A549 (cell line): Measurements from ENCODE around the gene POLR3C. TPM values are rescaled to one million over a fixed set of nuclear protein-coding genes. Genes with fewer than 3 reads are reported as not detected.

ENCODE experiments used
- ATAC-seq, 2 experiments: fragments of 200-7000 bp in 1 of 2; fragments of >200 bp in 1 of 2; cut with Nextera tagmentation in 1 of 2; cut with Tn5 transposase in 1 of 2; 3 replicates each; pipeline versions ENCODE4 v1.8.0 to v1.9.1; 2018 to 2020; ENCODE audit warnings: mild to moderate bottlenecking in 1 of 2, moderate library complexity in 1 of 2
- CTCF ChIA-PET: fragments of 300-600 bp; sonication (Branson Sonifier 250); formaldehyde crosslinking; extraction: SDS; loops from one replicate; lab custom pipeline; 2021; ENCODE audit warnings: antibody characterized with exemption, inconsistent platforms; lab: Yijun Ruan, JAX
- POLR2A ChIA-PET: fragments of 350-600 bp; formaldehyde crosslinking; extraction: SDS; loops from one replicate; lab custom pipeline; 2021; ENCODE audit warnings: antibody characterized with exemption, inconsistent platforms; lab: Yijun Ruan, JAX
- DNase-seq, 2 experiments: peaks; one replicate each; pipeline versions ENCODE4 v3.0.0 to v3.0.0-alpha.2; 2011 to 2016; ENCODE audit warnings: low read depth in 1 of 2, low spot score in 1 of 2
- FAIRE-seq: peaks from 2 replicates; lab custom pipeline; 2011; peaks lifted over from hg19 to GRCh38; lab: Jason Lieb, UNC
- H3K27ac ChIP-seq, 2 experiments: fragments of >200 bp; sonication (Bioruptor Twin); formaldehyde crosslinking; 3 replicates each; pipeline ENCODE4 v1.5.1; 2016 to 2017
- H3K4me1 ChIP-seq: fragments of >200 bp; sonication (Bioruptor Twin); formaldehyde crosslinking; 3 replicates; pipeline ENCODE4 v1.6.1; 2016
- H3K4me2 ChIP-seq: fragments of >200 bp; sonication (Bioruptor Twin); formaldehyde crosslinking; 3 replicates; pipeline ENCODE4 v1.6.1; 2016
- H3K4me3 ChIP-seq: fragments of >200 bp; sonication (Bioruptor Twin); formaldehyde crosslinking; 3 replicates; pipeline ENCODE4 v1.5.1; 2016
- H3K9me3 ChIP-seq: fragments of >200 bp; sonication (Bioruptor Twin); formaldehyde crosslinking; 3 replicates; pipeline ENCODE4 v1.6.1; 2016
- BHLHE40 ChIP-seq: IDR thresholded peaks from 2 replicates; pipeline ENCODE4 v1.6.1; 2012; ENCODE audit warnings: low read depth, low read length, inconsistent platforms
- CEBPB ChIP-seq, 2 experiments: fragments of >200 bp in 1 of 2; sonication (Bioruptor Twin) in 1 of 2; formaldehyde crosslinking in 1 of 2; IDR thresholded peaks; 2 replicates each; pipeline ENCODE4 v1.6.1; 2012 to 2016
- EHF ChIP-seq: fragments of 250-450 bp; sonication (Bioruptor Pico); IDR thresholded peaks from 2 replicates; pipeline ENCODE4 v1.5.0; 2020; ENCODE audit warnings: mild to moderate bottlenecking
- ESRRA ChIP-seq: fragments of 150-350 bp; IDR thresholded peaks from 2 replicates; pipeline ENCODE4 v1.6.1; 2014; ENCODE audit warnings: mild to moderate bottlenecking, low read length, borderline replicate concordance
- FOSL2 ChIP-seq, 2 experiments: fragments of 450-650 bp in 1 of 2; fragments of >200 bp in 1 of 2; sonication (Bioruptor Twin) in 1 of 2; formaldehyde crosslinking; IDR thresholded peaks; 2 replicates each; pipeline versions ENCODE4 v1.5.0 to v1.6.1; 2016 to 2020; ENCODE audit warnings: mild to moderate bottlenecking in 1 of 2, moderate library complexity in 1 of 2
- JUN ChIP-seq, 2 experiments: fragments of >200 bp; sonication (Bioruptor Twin); formaldehyde crosslinking; IDR thresholded peaks; 2 replicates in 1 of 2; 3 replicates in 1 of 2; pipeline ENCODE4 v1.6.1; 2016 to 2017
- KDM1A ChIP-seq: fragments of 200-600 bp; sonication (generic); IDR thresholded peaks from 2 replicates; pipeline ENCODE4 v1.6.1; 2016; ENCODE audit warnings: low read depth, mild to moderate bottlenecking
- NPAS2 ChIP-seq: fragments of 250-450 bp; sonication (Bioruptor Pico); IDR thresholded peaks from 2 replicates; pipeline ENCODE4 v1.8.0; 2022; ENCODE audit warnings: mild to moderate bottlenecking, moderate library complexity, borderline replicate concordance
- NR3C1 ChIP-seq: fragments of >200 bp; sonication (Bioruptor Twin); formaldehyde crosslinking; IDR thresholded peaks from 3 replicates; pipeline ENCODE4 v1.6.1; 2017
- PHF8 ChIP-seq: fragments of 200-600 bp; sonication (generic); IDR thresholded peaks from 2 replicates; pipeline ENCODE4 v1.6.1; 2016; ENCODE audit warnings: low read depth, mild to moderate bottlenecking, antibody characterized with exemption, moderate library complexity, borderline replicate concordance
- POLR2A ChIP-seq: IDR thresholded peaks from 2 replicates; pipeline ENCODE4 v1.6.1; 2012; ENCODE audit warnings: mild to moderate bottlenecking, low read length
- RAD21 ChIP-seq, 2 experiments: fragments of >200 bp in 1 of 2; sonication (Bioruptor Twin) in 1 of 2; formaldehyde crosslinking in 1 of 2; IDR thresholded peaks in 1 of 2; conservative IDR thresholded peaks in 1 of 2; 2 replicates in 1 of 2; 3 replicates in 1 of 2; pipeline ENCODE4 v1.6.1; 2012 to 2018; ENCODE audit warnings: inconsistent platforms in 1 of 2
- RCOR1 ChIP-seq: fragments of 150-350 bp; IDR thresholded peaks from 2 replicates; pipeline ENCODE4 v1.6.1; 2014; ENCODE audit warnings: antibody characterized with exemption, low read length, low read depth
- RNF2 ChIP-seq: fragments of 200-600 bp; sonication (generic); IDR thresholded peaks from 2 replicates; pipeline ENCODE4 v1.6.1; 2016; ENCODE audit warnings: low read depth, mild to moderate bottlenecking, antibody characterized with exemption, moderate library complexity, borderline replicate concordance
- SREBF2 ChIP-seq: fragments of 450-650 bp; IDR thresholded peaks from 2 replicates; pipeline ENCODE4 v1.6.1; 2014; ENCODE audit warnings: mild to moderate bottlenecking, moderate library complexity
- TFCP2L1 ChIP-seq: fragments of 250-450 bp; sonication (Bioruptor Pico); IDR thresholded peaks from 2 replicates; pipeline ENCODE4 v1.5.0; 2021; ENCODE audit warnings: mild to moderate bottlenecking
- TP53 ChIP-seq: fragments of 250-450 bp; sonication (Bioruptor Pico); IDR thresholded peaks from 2 replicates; pipeline ENCODE4 v1.5.0; 2021; ENCODE audit warnings: mild to moderate bottlenecking, moderate library complexity
- ZFP36 ChIP-seq: fragments of 450-650 bp; IDR thresholded peaks from 2 replicates; pipeline ENCODE4 v1.6.1; 2014; ENCODE audit warnings: borderline replicate concordance; ENCODE audit not compliant: partially characterized antibody
- ZSCAN20 ChIP-seq: fragments of 250-450 bp; sonication (Bioruptor Pico); IDR thresholded peaks from 2 replicates; pipeline ENCODE4 v1.8.0; 2022; ENCODE audit warnings: mild to moderate bottlenecking, moderate library complexity
- WGBS: methylation state at CpG from one replicate; pipeline ENCODE4 v1.1.6; 2017; ENCODE audit errors: missing lambda C conversion rate; 5-methylcytosine and 5-hydroxymethylcytosine counted together
- polyA plus RNA-seq, 4 experiments: library from polyadenylated mRNA; depleted of rRNA in 3 of 4; stranded (reverse); fragments of >200 nt; fragmentation: RNase III in 1 of 4; extraction: RNeasy Plus Mini Kit Qiagen cat#74134 plus additional on column Dnase treatment in 1 of 4; gene quantifications; 2 replicates in 3 of 4; 3 replicates in 1 of 4; pipeline ENCODE4 v1.2.3, GENCODE V29; 2011 to 2017
- TF ChIP-seq, protein P1 (sequence below): fragments of >200 bp; sonication (Bioruptor Twin); formaldehyde crosslinking; IDR thresholded peaks from 3 replicates; pipeline ENCODE4 v1.6.1; 2016
- TF ChIP-seq, protein P2 (sequence below): fragments of 250-450 bp; sonication (Bioruptor Pico); IDR thresholded peaks from 2 replicates; pipeline ENCODE4 v1.5.0; 2020; ENCODE audit warnings: low read depth, mild to moderate bottlenecking, moderate library complexity
- TF ChIP-seq, protein P3 (sequence below): IDR thresholded peaks from 2 replicates; pipeline ENCODE4 v1.6.1; 2012
- TF ChIP-seq, protein P4 (sequence below): IDR thresholded peaks from 2 replicates; pipeline ENCODE4 v1.6.1; 2012
- TF ChIP-seq, protein P5 (sequence below): fragments of >200 bp; sonication (Bioruptor Twin); formaldehyde crosslinking; IDR thresholded peaks from 3 replicates; pipeline ENCODE4 v1.5.1; 2016
- TF ChIP-seq, protein P6 (sequence below): fragments of 250-450 bp; sonication (Bioruptor Pico); IDR thresholded peaks from 2 replicates; pipeline ENCODE4 v1.5.0; 2021; ENCODE audit warnings: mild to moderate bottlenecking, moderate library complexity, borderline replicate concordance
- TF ChIP-seq, protein P7 (sequence below): fragments of 150-350 bp; IDR thresholded peaks from 2 replicates; pipeline ENCODE4 v1.6.1; 2014; ENCODE audit warnings: low read depth, mild to moderate bottlenecking, low read length

POLR3C gene
- polyA plus RNA-seq, 2 of the 4 experiments (the other 2 are of a cell fraction) = 26.9 to 65.0 TPM

DNA sequence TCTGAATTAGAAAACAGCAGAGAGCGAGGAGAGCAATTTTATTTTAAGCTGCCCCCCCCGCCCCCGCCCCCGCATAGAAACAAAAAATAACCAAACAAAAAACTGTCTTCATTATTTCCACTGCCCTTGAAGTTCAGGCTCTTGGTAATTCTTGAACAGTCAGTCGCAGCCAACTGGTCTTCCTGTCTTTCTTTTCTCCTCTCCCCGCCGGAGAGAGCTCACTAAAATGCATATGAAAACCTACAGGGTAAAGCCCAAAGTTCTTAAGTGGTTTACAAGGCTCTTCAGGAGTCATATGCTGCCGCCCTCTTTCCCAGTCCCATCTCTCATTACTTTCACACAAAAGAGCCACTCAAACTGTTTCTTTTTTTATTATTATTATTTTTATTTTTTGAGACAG, 62.8 kb downstream of the POLR3C start:
- H3K9me3 ChIP-seq = no peaks in the 10 kb centered on the region
- peak overlapping the region in 1 of 2 experiments; percentile 61; a peak in 1 of 6 replicates for H3K27ac ChIP-seq
- TF ChIP-seq NPAS2 (CRISPR knock-in tag) (no peak), ZSCAN20 (CRISPR knock-in tag) (no peak), RAD21 (conservative IDR thresholded peaks at IDR 0.05 in 1 of 2, IDR thresholded peaks at IDR 0.05 in 1 of 2) (no peak), FOSL2 (IDR thresholded peaks at IDR 0.05) (no peak), FOSL2 (CRISPR knock-in tag; IDR thresholded peaks at IDR 0.05) (no peak), RCOR1 (no peak), ESRRA (no peak), NR3C1 (no peak), JUN (IDR thresholded peaks at IDR 0.05) (no peak), POLR2A (no peak), RNF2 (no peak), ZFP36 (no peak), SREBF2 (no peak)
- TF ChIP-seq, protein P1, sequence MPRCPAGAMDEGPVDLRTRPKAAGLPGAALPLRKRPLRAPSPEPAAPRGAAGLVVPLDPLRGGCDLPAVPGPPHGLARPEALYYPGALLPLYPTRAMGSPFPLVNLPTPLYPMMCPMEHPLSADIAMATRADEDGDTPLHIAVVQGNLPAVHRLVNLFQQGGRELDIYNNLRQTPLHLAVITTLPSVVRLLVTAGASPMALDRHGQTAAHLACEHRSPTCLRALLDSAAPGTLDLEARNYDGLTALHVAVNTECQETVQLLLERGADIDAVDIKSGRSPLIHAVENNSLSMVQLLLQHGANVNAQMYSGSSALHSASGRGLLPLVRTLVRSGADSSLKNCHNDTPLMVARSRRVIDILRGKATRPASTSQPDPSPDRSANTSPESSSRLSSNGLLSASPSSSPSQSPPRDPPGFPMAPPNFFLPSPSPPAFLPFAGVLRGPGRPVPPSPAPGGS = no peak
- TF ChIP-seq, protein P2, sequence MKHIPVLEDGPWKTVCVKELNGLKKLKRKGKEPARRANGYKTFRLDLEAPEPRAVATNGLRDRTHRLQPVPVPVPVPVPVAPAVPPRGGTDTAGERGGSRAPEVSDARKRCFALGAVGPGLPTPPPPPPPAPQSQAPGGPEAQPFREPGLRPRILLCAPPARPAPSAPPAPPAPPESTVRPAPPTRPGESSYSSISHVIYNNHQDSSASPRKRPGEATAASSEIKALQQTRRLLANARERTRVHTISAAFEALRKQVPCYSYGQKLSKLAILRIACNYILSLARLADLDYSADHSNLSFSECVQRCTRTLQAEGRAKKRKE = no peak
- TF ChIP-seq, protein P3, sequence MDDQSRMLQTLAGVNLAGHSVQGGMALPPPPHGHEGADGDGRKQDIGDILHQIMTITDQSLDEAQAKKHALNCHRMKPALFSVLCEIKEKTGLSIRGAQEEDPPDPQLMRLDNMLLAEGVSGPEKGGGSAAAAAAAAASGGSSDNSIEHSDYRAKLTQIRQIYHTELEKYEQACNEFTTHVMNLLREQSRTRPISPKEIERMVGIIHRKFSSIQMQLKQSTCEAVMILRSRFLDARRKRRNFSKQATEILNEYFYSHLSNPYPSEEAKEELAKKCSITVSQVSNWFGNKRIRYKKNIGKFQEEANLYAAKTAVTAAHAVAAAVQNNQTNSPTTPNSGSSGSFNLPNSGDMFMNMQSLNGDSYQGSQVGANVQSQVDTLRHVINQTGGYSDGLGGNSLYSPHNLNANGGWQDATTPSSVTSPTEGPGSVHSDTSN = no peak
- TF ChIP-seq, protein P4, sequence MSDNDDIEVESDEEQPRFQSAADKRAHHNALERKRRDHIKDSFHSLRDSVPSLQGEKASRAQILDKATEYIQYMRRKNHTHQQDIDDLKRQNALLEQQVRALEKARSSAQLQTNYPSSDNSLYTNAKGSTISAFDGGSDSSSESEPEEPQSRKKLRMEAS = no peak
- TF ChIP-seq, protein P5, sequence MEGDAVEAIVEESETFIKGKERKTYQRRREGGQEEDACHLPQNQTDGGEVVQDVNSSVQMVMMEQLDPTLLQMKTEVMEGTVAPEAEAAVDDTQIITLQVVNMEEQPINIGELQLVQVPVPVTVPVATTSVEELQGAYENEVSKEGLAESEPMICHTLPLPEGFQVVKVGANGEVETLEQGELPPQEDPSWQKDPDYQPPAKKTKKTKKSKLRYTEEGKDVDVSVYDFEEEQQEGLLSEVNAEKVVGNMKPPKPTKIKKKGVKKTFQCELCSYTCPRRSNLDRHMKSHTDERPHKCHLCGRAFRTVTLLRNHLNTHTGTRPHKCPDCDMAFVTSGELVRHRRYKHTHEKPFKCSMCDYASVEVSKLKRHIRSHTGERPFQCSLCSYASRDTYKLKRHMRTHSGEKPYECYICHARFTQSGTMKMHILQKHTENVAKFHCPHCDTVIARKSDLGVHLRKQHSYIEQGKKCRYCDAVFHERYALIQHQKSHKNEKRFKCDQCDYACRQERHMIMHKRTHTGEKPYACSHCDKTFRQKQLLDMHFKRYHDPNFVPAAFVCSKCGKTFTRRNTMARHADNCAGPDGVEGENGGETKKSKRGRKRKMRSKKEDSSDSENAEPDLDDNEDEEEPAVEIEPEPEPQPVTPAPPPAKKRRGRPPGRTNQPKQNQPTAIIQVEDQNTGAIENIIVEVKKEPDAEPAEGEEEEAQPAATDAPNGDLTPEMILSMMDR = no peak
- TF ChIP-seq, protein P6, sequence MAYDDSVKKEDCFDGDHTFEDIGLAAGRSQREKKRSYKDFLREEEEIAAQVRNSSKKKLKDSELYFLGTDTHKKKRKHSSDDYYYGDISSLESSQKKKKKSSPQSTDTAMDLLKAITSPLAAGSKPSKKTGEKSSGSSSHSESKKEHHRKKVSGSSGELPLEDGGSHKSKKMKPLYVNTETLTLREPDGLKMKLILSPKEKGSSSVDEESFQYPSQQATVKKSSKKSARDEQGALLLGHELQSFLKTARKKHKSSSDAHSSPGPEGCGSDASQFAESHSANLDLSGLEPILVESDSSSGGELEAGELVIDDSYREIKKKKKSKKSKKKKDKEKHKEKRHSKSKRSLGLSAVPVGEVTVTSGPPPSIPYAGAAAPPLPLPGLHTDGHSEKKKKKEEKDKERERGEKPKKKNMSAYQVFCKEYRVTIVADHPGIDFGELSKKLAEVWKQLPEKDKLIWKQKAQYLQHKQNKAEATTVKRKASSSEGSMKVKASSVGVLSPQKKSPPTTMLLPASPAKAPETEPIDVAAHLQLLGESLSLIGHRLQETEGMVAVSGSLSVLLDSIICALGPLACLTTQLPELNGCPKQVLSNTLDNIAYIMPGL (CRISPR knock-in tag) = no peak
- no peak overlapping the region for H3K4me3 ChIP-seq
- ChIA-PET CTCF (interaction anchor here (1.5 to 11.2 kb wide), 3 partner anchors 24 to 41 kb away, joined by 4 to 429 read pairs (median 4); partner anchors contain the start of genes ITGA10 and NUDT17), POLR2A (interaction anchor here (0.6 kb wide), 1 partner anchor 40 kb away, joined by 3 read pairs; no protein-coding TSS in a partner anchor)
- ATAC-seq = no peak
- H3K4me1 ChIP-seq = peaks cover 31% of the 10 kb centered on the region
- no peak overlapping the region for H3K4me2 ChIP-seq
- no peak for FAIRE-seq
- WGBS = 89% methylated on average over 8 of the region's 8 CpGs
- no peak for DNase-seq

DNA sequence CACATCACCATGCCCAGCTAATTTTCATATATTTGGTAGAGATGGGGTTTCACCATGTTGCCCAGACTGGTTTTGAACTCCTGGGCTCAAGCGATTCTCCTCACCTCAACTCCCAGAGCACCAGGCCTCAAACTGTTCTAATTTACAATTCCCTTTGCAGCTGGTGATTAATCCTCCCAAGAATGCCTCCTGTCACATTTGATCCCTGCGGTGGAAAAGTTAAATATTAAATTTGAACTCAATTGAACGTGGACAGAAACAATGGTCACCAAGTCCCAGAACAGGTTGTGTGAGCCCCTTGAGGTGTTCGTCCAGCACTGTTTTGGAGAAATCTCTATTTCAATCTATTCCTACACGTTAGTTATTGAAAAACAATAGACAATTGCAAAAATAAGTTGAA, 63.6 kb downstream of the POLR3C start:
- H3K4me2 ChIP-seq = peak overlapping the region; percentile 49
- no peak for FAIRE-seq
- ATAC-seq = no peak
- no peak overlapping the region for H3K4me3 ChIP-seq
- DNase-seq = peak in 1 of 2 experiments; percentile 20
- POLR2A ChIA-PET = interaction anchor here (0.6 kb wide), 1 partner anchor 40 kb away, joined by 3 read pairs; no protein-coding TSS in a partner anchor
- no peaks in the 10 kb centered on the region for H3K9me3 ChIP-seq
- WGBS = 33% methylated on average over 5 of the region's 5 CpGs
- H3K27ac ChIP-seq = peak overlapping the region; percentile 49 to 61; a peak in 4 of 6 replicates
- H3K4me1 ChIP-seq = peaks cover 36% of the 10 kb centered on the region
- no peak for TF ChIP-seq EHF (CRISPR knock-in tag)
- TF ChIP-seq, protein P7, sequence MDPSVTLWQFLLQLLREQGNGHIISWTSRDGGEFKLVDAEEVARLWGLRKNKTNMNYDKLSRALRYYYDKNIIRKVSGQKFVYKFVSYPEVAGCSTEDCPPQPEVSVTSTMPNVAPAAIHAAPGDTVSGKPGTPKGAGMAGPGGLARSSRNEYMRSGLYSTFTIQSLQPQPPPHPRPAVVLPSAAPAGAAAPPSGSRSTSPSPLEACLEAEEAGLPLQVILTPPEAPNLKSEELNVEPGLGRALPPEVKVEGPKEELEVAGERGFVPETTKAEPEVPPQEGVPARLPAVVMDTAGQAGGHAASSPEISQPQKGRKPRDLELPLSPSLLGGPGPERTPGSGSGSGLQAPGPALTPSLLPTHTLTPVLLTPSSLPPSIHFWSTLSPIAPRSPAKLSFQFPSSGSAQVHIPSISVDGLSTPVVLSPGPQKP = no peak
- TF ChIP-seq NR3C1 = no peak
- no peak for TF ChIP-seq POLR2A
- no peak for TF ChIP-seq NPAS2 (CRISPR knock-in tag)
- TF ChIP-seq TP53 = no peak
- TF ChIP-seq CEBPB (IDR thresholded peaks at IDR 0.05) = no peak
- no peak for TF ChIP-seq JUN (IDR thresholded peaks at IDR 0.05)
- TF ChIP-seq TFCP2L1 = no peak
- no peak for TF ChIP-seq KDM1A
- TF ChIP-seq BHLHE40 = no peak
- TF ChIP-seq PHF8 = no peak
- TF ChIP-seq, protein P4 = no peak
- TF ChIP-seq, all 56 proteins: peak for 0
- CTCF ChIA-PET = interaction anchor here (1.0 to 11.2 kb wide), 4 partner anchors 9 to 31 kb away, joined by 3 to 429 read pairs (median 4); partner anchors contain the start of gene ITGA10
